GM18499 (cell line): ENCODE results near the gene CRIP3.
"Not testable (repeated sequence)": the region's sequence is repeated elsewhere in the genome, so short reads cannot be mapped to it uniquely, and the experiment has no call there.

ENCODE experiments used
- ATAC-seq: cut with Tn5 transposase; IDR thresholded peaks from one replicate; pipeline ENCODE4 v1.9.1; 2021; ENCODE audit warnings: moderate number of reproducible peaks; ENCODE audit not compliant: insufficient read depth, unreplicated experiment

Gene CRIP3, protein sequence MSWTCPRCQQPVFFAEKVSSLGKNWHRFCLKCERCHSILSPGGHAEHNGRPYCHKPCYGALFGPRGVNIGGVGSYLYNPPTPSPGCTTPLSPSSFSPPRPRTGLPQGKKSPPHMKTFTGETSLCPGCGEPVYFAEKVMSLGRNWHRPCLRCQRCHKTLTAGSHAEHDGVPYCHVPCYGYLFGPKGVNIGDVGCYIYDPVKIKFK

DNA sequence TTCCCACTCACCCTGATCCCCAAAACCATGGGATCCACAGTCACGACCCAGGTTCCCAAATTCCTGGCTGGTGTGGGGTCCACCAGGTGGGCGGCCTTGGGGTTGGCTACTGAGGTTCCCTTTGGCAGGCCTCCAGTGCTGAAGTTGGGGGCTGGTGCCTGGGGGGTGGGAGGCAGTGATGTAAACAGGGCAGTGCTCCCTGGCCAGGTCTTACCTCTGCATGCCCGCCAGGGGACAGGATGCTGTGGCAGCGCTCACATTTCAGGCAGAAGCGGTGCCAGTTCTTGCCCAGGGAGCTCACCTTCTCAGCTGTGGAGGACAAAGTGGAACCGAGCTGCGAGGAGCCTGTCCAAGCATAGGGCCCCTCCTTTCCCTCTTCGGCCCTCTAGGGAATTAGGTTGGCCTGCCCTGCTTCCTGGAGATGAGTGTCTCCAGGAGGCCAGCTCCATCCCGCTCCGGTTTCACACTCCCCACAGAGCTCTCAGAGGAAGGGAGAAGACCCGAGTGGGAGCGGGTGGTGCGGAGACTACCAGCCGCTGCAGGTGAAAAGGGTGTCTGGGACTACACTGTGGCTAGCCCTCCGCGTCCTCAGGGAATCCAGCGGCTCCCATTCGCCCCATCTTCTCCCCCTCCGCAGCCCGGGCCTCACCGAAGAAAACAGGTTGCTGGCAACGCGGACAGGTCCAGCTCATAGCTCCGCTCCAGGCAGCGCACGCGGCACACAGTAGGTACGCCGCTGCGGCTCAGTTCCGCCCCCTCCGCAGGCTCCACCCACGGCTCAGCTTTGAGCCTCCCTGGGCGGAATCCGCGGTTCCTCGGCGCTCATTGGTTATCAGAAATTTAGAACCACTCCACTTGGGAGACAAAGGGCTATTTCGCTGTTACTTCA is at the start of gene CRIP3:
Gene CRIP3 (minus strand): TSS at position 726 of the 889 bp plus-strand sequence. CDS start 34 bp downstream, at position 692.
- no peak for ATAC-seq

DNA sequence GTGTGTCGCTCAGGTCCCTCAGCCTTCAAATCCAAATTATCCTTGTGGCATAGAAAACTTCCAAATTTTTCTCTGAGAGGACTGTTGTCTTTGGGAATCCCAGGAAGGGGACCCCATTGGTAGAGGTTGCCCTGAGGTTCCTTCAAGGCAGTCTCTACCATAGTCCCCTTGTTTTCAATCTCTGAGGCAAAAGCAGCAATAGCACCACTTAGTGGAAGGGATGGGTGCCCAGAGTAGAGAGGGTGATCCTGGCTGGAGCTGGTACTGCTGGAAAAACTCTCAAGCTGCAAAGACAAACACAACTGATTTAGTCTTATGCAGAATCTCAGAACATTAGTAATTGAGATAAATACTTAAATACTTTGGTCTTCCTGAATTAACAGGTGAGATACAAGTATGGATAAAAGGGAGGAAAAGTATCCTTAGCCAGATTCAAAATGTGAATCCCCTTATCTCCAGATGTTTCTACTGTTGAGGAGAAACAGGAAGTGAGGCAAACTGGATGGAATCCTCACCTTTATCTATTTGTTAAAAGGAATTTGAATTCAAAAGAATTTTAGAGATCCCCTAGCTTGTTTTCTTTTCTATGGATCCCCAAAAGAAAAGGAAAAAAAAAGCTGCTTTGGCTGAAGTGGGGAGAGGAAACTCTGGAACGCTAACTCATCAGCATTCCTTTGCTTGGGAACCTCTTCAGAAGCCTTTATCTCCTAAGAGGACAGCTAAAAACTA is 47.4 kb upstream of the CRIP3 start:
- no peak for ATAC-seq

DNA sequence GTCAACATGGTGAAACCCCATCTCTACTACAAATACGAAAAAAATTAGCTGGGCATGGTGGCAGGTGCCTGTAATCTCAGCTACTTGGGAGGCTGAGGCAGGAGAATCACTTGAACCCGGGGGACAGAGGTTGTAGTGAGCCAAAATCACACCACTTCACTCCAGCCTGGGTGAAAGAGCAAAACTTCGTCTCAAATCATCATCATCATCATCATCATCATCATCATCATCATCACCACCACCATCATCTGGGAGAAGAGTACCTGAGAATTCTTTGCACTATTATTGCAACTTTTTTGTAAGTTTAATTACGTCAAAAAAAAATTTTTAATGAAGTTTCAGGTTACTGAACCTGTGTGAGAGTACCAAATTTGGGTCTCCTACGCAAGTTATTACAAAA is 43.3 kb upstream of the CRIP3 start:
- not testable (repeated sequence) for ATAC-seq

DNA sequence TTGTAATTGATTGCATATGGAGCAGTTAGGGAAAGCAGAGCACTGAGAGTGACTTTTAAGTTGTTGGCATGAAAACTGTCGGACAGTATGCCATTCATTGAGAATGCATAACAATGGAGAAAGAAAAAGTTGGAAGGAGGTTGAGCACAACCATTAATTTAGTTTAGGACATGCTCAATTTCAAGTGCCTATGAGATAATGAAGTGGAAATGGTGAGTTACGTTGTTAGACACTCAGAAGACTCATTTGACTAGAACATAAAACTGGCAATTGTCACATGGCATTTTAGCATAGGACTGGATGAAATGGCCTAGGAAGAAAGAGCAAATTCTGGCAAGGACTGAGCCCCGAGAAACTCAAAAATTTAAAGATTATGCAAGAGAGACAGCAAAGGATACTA is 38.8 kb upstream of the CRIP3 start:
- ATAC-seq, result no peak

DNA sequence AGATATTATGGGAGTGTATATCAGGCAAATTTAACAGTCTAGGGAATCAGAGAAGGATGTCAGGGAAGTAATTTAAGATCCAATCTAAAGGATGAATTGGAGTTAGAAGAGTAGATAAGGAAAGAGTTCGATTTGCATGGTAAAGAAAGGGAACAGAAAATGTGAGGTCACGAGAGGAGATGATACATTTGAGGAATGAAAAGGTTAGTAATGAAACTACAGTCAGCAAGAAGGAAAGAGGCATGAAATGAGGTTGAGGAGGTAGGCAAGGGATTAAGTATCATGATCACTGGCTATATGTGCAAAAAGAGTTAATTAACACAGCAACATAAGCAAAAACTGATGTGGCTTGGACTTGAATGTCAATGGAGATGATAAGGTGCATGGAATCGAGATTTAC is 38.4 kb upstream of the CRIP3 start:
- no peak for ATAC-seq

DNA sequence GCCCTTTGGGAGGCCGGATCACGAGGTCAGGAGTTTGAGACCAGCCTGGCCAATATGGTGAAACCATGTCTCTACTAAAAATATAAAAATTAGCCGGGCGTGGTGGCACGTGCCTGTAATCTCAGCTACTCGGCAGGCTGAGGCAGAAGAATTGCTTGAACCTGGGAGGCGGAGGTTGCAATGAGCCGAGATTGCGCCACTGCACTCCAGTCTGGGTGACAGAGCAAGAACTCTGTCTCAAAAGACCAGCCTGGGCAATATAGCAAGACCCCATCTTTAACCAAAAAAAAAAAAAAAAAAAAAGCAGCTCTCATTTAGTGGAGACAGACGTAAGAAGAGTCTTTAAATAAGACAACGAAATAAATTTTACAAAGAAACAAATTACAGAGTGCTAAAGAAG is 37.6 kb upstream of the CRIP3 start:
- not testable (repeated sequence) for ATAC-seq

DNA sequence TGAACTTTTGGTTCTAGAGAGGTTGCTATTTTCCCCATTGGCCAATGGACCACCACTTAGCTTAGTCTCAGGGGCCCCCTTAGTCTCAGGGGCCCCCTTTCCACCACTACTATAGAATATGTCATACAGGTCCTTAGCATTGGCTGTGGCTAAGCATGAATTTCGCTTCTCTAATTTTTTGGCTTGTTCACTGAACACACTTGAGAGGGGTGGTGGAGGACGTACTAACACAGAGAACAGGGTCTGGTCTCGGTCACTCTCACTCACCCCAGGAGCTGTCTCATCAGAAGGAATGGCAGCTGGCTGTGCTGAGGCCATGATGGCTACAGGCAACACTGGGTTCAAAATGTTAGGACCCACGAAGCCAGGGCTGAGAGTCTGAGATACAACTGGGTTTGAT is 30.5 kb upstream of the CRIP3 start:
- peak; percentile 62 for ATAC-seq

DNA sequence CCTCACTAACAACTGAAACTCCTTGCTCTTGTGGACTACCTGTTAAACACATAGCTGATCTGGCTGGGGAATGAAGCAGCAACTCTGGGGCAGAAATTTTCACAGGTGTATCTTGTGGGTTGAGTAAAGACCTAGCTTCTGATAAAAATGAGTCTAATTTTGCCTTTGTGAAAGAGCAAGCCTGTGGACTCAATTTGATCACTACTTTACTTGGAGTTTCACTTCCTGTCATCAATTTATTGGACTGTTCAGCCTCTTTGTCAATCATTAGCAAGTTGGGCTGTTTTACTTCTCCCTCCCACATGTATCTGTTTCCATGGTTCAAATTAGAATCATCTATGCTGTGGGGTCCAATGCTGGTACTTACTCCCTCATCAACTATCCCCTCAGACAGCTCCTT is 29.6 kb upstream of the CRIP3 start:
- no peak for ATAC-seq

DNA sequence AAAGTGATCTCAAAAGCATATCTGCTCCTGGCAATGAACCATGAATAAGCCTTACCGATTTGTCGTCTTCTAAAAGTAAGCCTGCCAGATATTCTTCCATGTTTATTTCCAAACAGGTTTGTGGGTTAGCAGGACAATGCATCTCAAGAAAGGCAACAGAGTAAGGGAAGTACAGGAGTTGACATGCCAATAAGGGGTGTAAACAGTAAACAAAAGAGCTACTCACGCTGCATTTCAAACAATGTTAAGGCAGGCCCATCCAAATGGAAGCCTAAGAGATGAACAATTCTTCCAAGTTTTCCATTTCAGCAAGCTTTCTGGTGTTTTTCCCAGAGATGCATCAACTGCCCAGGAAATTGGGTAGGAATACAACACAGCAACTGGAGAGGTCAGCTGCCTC is 27.8 kb upstream of the CRIP3 start:
- ATAC-seq, result no peak

DNA sequence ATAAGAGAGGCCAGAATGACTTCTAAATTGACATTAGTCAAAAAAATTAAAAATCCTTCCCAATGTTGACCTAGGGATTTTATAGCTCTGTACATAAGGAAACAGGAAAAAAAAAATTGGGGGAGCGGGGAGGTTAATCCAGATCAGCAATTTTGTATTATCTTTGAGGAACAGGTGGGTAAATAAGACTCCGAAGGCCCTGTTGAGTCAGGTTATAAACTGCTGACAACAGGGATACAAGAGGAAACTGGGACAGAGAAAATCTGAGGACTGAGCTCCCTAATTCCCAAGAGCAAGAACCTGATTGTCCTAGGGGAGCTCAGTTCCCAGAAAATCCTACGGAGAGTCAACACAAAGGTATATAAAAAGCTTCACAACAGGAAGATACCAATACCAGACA is 26.8 kb upstream of the CRIP3 start:
- no peak for ATAC-seq

DNA sequence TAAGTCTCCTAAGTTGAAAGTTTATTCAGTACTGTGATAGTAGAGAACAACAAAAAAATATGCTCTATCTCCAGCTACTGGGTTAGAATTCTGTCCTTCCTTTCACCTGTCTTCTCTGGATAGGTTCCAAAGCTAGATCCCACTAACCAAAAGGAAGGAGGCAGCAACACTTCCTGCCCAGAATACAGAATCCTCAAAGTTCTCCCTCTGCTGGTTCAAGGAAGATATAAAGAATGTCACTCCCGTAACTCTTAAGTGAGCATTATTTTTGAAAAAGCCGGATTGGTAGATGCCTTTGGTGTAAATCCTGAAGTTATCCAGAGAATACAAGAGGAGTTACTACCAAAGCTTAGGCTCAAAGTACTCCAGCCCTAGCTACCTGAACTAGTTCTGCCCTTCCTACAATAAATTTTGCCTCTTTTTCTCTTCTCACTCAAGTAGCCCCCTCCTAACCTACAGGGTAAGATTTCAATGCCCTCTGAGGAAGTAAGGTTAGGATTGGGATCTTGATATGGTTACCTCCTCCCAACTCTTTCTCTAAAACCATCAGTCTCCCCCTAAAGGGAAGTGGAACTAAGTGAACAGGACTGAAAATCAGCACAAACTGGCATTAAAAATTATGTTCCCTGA is 26.0 kb upstream of the CRIP3 start:
- no peak for ATAC-seq

DNA sequence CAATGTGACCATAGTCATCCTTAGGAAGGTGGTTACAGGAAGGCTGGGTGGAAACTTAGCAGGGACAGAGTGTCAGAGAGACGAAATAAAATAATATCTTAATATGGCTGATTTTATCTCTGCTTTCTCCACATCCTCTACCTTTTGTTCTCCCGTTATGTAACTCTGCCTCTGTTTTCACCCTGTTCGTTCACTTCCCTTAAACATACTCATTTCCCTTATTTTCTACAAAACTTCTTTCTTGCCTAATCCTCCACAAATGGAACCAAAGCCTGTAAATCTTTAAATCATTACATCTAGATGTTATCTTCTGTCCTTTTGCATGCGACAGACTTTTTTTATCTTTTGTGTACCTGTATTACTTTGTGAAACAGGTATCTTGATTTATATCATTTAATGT is 23.3 kb upstream of the CRIP3 start:
- no peak for ATAC-seq

DNA sequence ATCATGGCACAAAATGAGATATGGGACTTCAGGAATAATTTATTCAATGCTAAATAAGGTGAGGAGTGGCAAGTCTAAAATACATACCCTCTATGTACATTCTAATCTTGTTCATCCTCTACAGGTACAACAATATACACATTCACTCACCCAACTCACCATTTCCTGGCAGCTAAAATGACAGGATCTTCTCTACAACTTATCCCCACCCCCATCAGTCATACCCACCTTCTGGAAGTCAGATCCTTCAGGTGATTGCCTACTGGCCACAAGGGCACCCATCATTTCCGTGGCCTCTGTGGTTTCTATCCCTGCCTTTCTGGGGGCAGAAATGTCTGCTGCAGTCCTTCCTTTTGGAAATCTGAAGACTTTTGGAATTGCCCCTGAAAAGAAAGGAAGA is 22.8 kb upstream of the CRIP3 start:
- no peak for ATAC-seq

DNA sequence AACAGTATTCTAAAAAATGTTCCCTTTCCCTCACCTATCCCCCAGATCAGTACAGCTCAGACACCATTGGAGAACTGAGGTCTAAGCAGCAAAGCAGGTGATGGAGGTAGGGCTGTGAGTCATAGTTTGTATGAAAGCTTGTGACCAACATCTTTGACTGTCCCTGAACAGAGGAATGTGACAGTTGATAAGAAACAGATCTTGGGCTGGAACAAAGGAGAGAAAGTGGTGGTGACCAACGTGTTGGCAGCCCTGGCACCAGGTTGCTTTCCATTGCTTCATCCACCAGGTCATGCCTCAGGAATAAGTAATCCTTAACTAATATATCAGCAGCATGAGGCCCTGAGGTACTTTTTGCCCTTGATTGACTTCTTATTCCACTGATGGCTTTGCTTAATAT is 19.9 kb upstream of the CRIP3 start:
- no peak for ATAC-seq

DNA sequence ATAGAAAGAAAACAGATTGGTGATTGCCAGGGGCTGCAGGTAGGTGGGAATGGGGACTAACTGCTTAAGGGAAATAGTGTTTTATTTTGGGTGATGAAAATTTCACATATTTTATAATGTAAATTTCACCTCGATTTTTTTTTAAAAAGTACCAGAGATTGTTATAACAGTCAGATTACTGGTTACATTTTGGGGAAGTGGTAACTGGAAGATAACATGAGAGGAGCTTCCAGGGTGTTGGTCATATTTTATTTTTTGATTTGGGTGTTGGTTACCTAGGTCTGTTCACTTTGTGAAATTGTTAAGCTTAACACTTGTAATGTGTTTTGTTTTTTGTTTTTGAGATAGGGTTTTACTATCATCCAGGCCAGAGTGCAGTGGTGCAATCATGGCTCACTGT is 17.2 kb upstream of the CRIP3 start:
- no peak for ATAC-seq

DNA sequence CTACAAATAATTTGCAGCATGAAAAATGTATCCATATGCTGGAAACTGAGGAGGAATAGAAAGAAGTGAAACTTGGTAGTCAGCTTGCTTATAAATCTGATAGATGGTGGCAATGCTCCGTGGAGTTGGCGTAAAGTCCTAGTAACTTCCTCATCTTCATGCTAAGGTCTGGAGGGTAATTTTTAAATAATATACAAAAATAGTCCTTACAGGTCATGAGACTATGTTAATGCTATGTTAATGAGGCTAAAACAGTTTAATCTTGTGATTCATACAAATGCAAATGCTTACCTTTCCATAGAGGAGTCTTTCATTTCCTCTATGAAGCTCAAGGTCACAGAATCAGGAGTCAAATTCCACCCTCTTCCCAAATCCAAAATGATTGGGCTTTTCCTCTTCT is 9.4 kb upstream of the CRIP3 start:
- no peak for ATAC-seq

DNA sequence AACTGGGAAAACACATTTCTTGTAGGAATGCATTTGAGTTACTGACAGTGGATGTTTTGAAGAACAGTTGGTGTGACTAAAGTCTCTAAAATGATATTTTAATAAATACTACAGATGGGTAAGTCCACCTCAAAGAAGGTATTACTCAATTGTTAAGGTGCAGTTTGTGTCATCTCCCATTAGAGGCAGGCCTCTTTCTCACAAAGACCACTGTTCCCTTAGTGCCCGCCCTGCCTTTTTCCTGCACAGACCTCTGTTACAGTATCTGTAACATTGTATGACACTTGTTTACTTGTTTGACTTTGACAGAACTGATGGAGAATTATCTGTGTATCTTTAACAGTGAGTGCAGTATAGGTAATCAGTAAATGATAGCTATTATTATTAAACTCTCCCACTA is 5.2 kb upstream of the CRIP3 start:
- no peak for ATAC-seq

DNA sequence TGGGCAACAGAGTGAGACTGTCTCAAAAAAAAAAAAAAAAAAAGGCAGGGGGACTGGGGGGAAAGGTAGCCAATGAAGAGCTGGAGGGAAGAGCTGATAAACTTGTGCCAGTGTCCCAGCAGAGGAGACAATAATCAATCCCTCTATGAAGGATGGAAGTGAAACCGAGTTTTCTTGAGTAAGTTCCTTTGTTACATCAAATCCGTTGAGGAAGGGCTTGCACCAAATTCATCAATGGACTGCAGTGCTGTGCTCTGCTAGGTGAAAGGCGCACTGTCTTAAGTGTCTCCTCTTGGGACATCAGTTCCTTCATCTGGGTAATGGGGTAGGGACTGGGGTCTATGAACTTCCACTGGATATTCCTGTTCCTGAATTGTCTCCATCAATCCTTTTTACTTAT is 3.0 kb upstream of the CRIP3 start:
- ATAC-seq, result no peak

DNA sequence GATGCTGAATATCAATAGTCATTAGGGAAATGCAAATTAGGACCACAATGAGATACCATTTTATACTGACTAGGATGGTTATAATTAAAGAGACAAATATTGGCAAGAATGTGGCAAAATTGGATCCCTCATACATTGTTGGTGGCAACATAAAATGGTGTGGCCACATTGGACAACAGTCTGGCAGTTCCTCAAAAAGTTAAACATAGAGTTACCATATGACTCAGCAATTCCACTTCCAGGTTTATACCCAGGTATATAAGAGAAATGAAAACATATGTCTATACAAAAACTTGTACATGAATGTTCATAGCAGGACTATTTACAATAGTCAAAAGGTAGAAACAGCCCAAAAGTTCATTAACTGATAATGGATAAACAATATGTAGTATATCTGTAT is 2.0 kb upstream of the CRIP3 start:
- no peak for ATAC-seq

DNA sequence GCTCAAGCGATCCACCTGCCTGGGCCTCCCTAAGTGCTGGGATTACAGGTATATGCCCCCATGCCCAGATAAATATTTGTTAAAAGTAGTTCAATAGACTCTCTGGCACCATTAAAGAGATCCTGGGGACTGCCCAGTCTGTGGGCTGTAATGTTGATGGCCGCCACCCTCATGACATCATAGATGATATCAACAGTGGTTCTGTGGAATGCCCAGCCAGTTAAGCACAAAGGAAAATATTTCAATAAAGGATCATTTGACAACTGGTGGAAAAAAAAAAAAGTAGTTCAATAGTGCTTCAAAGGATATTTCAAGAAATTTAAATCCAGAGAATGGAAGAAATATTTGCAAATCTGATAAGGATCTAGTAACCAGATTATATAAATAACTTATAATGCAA is 1.5 kb upstream of the CRIP3 start:
- ATAC-seq, result no peak

DNA sequence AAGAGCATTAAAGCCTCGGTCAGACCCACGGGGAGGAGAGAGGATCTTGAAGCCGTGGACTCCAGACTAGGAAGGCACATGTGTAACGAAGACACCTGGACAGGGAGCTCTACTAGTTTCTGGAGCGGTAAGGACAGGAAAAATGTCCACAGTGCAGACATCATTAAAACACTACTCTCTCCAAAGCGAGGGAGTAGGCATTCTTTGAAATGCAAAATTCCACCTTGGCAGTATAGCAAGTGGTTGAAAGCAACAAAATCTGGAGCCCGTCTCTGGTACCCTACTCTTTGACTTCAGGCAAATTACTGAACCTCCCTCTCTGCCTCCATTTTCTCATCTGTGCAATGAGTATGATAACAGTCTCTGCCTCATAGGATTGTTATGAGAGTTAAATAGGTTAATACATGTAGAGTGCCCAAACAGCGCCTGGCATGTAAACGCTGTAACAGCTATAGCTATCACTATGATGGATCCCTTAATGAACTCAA is 408 bp upstream of the CRIP3 start:
- no peak for ATAC-seq
